Neural crest cell (in vitro differentiated cells): ENCODE data around the gene MTA3. TPM values are rescaled to one million over a fixed set of nuclear protein-coding genes. Genes with fewer than 3 reads are reported as not detected.
A peak's percentile ranks its signal among the peaks of the same experiment; 100 is the strongest.

Experiments used
- DNase-seq: peaks from one replicate; pipeline ENCODE4 v3.0.0; 2021; ENCODE audit warnings: low read depth, mixed read lengths, low spot score
- H3K27ac Mint-ChIP-seq: one replicate; pipeline ENCODE4 v1.8.0; 2021; ENCODE audit warnings: mild to moderate bottlenecking, mixed read lengths; ENCODE audit not compliant: unreplicated experiment
- H3K27me3 Mint-ChIP-seq: 2 replicates; pipeline ENCODE4 v1.8.0; 2021; ENCODE audit warnings: low read depth, mild to moderate bottlenecking, mixed read lengths
- H3K36me3 Mint-ChIP-seq: 2 replicates; pipeline ENCODE4 v1.8.0; 2021; ENCODE audit warnings: low read depth, mild to moderate bottlenecking, mixed read lengths
- H3K4me1 Mint-ChIP-seq: 2 replicates; pipeline ENCODE4 v1.8.0; 2021; ENCODE audit warnings: mixed read lengths
- H3K4me3 Mint-ChIP-seq: one replicate; pipeline ENCODE4 v1.8.0; 2021; ENCODE audit warnings: mild to moderate bottlenecking, mixed read lengths
- H3K9me3 Mint-ChIP-seq: 2 replicates; pipeline ENCODE4 v1.8.0; 2021; ENCODE audit warnings: mixed read lengths
- CTCF ChIP-seq: fragments of 200-600 bp; sonication (generic); conservative IDR thresholded peaks from 2 replicates; pipeline ENCODE4 v1.5.0; 2021; ENCODE audit warnings: antibody characterized with exemption, mild to moderate bottlenecking
- total RNA-seq: library from RNA; stranded (reverse); gene quantifications from 2 replicates; pipeline ENCODE4 v1.2.1, GENCODE V29; 2021

MTA3 gene
- total RNA-seq, 1 donor from 2014 or later: 62.3 TPM

GRCh38 chr2:42786561-42787345, 218.3 kb downstream of the MTA3 start:
- no peak for TF ChIP-seq CTCF
- no peak for DNase-seq
- Mint-ChIP-seq H3K9me3 (no peaks in the 10 kb centered on the region), H3K4me3 (peak overlapping the region; percentile 32), H3K36me3 (peaks cover 11% of the 10 kb centered on the region), H3K27ac (no peak overlapping the region), H3K4me1 (peaks cover 18% of the 10 kb centered on the region), H3K27me3 (peaks cover 9% of the 10 kb centered on the region)

- H3K9me3 Mint-ChIP-seq: no peaks in the 10 kb centered on the region
- peaks cover 22% of the 10 kb centered on the region for H3K4me1 Mint-ChIP-seq
- DNase-seq: no peak
- no peak overlapping the region for H3K4me3 Mint-ChIP-seq
- peaks cover 12% of the 10 kb centered on the region for H3K27me3 Mint-ChIP-seq
- no peak for TF ChIP-seq CTCF
- H3K27ac Mint-ChIP-seq: no peak overlapping the region
- H3K36me3 Mint-ChIP-seq: peaks cover 4% of the 10 kb centered on the region
Observed at GRCh38 chr2:42787424-42787787, 219.0 kb downstream of the MTA3 start.

- H3K27me3 Mint-ChIP-seq: peaks cover 12% of the 10 kb centered on the region
- no peak overlapping the region for H3K4me3 Mint-ChIP-seq
- no peak for TF ChIP-seq CTCF
- peaks cover 22% of the 10 kb centered on the region for H3K4me1 Mint-ChIP-seq
- no peak for DNase-seq
- no peak overlapping the region for H3K27ac Mint-ChIP-seq
- H3K9me3 Mint-ChIP-seq: no peaks in the 10 kb centered on the region
- no peaks in the 10 kb centered on the region for H3K36me3 Mint-ChIP-seq
Observed at GRCh38 chr2:42787788-42788477, 219.5 kb downstream of the MTA3 start.

- peaks cover 25% of the 10 kb centered on the region for H3K4me1 Mint-ChIP-seq
- H3K4me3 Mint-ChIP-seq: no peak overlapping the region
- no peak for TF ChIP-seq CTCF
- peaks cover 14% of the 10 kb centered on the region for H3K27me3 Mint-ChIP-seq
- no peak for DNase-seq
- no peaks in the 10 kb centered on the region for H3K9me3 Mint-ChIP-seq
- no peak overlapping the region for H3K27ac Mint-ChIP-seq
- no peaks in the 10 kb centered on the region for H3K36me3 Mint-ChIP-seq
Observed at GRCh38 chr2:42788478-42788793, 220.0 kb downstream of the MTA3 start.

- peaks cover 18% of the 10 kb centered on the region for H3K27me3 Mint-ChIP-seq
- no peak overlapping the region for H3K4me3 Mint-ChIP-seq
- no peak for DNase-seq
- H3K9me3 Mint-ChIP-seq: no peaks in the 10 kb centered on the region
- H3K36me3 Mint-ChIP-seq: no peaks in the 10 kb centered on the region
- TF ChIP-seq CTCF: no peak
- no peak overlapping the region for H3K27ac Mint-ChIP-seq
- peaks cover 29% of the 10 kb centered on the region for H3K4me1 Mint-ChIP-seq
Observed at GRCh38 chr2:42788882-42789281, 220.4 kb downstream of the MTA3 start.
